GM19099 (cell line): ENCODE data around the gene RAI1.

ENCODE experiments used
- POLR2A ChIP-seq: IDR thresholded peaks from 3 replicates; pipeline ENCODE4 v1.6.1; 2011; ENCODE audit warnings: low read depth; ENCODE audit not compliant: insufficient read length; ENCODE audit errors: extremely low read depth

The RAI1 gene

GRCh38 chr17:17767887-17768418, 86.7 kb downstream of the RAI1 start:
- no peak for TF ChIP-seq POLR2A

DNA sequence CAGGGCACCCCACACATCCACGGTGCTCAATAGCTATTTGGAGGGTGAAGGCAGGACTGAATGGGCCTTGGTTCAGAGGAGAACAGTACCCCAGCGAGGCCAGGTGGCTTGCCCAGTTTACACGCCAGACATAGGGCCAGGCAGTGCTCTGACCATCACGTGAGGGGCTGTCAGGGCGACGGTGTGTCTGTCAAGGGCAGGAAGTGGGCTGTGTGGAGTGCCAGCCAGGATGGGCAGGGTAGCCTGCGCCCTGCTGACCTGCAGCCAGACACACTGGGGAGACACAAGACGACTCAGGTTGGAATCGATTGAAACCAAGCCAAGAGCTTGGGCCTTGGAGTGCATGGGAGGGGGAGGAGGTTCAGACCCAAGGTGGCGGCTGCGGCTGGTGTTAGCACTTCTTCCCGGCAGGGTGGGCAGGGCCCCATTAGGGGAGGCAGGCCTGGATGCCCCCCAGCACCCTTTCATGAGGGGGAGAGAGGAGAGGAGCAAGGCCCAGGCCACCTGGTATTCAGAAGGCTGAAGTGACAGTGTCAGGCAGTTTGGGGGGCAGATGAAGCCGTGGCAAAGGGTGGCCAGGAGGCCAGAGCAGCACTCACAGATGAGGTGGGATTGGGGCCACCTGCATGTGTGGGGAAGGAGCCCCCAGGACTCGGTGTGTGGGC, 87.3 kb downstream of the RAI1 start:
- TF ChIP-seq POLR2A, result no peak

GRCh38 chr17:17769869-17770631, 88.8 kb downstream of the RAI1 start:
- TF ChIP-seq POLR2A, result no peak

- no peak for TF ChIP-seq POLR2A
Measured at GRCh38 chr17:17770632-17771044, 89.4 kb downstream of the RAI1 start.

DNA sequence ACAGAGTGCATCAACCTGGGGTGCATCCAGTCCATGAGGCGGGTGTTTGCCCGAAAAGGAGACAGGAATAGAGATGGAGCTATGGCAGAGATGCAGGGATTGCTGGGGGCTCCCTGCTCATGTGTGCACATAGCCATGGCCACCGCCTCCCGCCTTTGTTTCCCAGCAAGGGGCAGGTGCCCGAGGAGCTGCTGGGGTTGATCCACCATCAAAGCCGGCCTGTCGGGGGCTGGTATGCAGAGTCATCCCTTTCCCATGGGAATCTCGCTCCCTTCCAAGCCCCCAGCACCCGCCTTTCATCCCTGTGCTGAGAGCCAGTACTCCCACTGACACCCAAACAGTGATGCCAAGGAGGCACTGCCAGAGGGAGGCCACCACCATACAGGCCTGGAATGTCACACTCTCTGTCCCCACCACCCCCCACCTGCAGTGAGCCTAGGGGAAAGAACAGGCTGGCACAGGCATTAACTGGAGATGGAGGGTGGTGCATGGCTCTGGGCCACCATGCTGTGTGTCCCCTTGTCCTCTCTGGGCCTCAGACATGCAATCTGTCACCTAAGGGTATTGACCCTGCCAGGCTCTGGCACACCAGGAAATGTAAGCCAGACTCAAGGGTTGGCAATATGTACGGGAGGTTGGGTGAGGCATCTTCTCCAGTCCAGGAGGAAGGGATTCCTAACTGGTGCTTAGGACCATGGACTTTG, 90.4 kb downstream of the RAI1 start:
- TF ChIP-seq POLR2A, result no peak

GRCh38 chr17:17772231-17772630, 91.0 kb downstream of the RAI1 start:
- no peak for TF ChIP-seq POLR2A

- TF ChIP-seq POLR2A, result no peak
Measured at GRCh38 chr17:17774009-17774881, 93.0 kb downstream of the RAI1 start.

GRCh38 chr17:17776889-17777288, 95.6 kb downstream of the RAI1 start:
- TF ChIP-seq POLR2A, result no peak

DNA sequence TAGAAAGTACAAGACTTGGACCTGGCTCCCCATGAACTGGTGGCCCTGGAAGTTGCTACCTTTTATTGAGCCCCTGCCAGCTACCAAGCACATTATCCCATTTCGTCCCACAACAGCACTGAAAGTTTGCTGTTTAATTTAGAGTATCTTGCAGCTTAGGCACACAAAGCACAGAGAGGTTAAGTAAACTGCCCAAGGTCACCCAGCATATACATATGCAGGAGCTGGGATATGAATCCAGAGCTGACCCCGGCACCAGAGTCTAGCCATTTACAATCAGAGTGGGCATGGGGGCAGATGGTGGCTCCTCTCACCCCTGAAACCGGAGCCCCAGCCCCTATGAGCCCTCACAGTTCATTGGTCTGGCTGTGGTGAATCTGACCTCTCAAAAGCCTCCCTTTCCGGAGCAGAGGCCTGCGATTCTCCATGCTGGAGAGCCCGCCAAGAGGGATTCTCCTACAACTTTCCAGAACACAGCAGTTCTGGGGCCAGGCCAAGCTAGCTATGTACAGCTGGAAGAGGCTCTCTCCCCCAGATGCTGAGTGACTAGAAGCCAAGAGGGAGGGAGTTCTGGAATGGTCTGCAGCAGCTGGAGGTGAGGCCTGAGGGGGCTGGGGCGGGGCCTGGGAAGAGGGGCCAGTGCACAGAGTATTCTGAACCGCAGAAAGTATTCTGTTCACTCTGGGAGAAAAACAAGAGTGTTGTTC, 97.2 kb downstream of the RAI1 start:
- TF ChIP-seq POLR2A, result no peak

- TF ChIP-seq POLR2A, result no peak
Measured at GRCh38 chr17:17779015-17779611, 97.9 kb downstream of the RAI1 start.

GRCh38 chr17:17780922-17781590, 99.8 kb downstream of the RAI1 start:
- no peak for TF ChIP-seq POLR2A

GRCh38 chr17:17781591-17782496, 100.6 kb downstream of the RAI1 start:
- no peak for TF ChIP-seq POLR2A

DNA sequence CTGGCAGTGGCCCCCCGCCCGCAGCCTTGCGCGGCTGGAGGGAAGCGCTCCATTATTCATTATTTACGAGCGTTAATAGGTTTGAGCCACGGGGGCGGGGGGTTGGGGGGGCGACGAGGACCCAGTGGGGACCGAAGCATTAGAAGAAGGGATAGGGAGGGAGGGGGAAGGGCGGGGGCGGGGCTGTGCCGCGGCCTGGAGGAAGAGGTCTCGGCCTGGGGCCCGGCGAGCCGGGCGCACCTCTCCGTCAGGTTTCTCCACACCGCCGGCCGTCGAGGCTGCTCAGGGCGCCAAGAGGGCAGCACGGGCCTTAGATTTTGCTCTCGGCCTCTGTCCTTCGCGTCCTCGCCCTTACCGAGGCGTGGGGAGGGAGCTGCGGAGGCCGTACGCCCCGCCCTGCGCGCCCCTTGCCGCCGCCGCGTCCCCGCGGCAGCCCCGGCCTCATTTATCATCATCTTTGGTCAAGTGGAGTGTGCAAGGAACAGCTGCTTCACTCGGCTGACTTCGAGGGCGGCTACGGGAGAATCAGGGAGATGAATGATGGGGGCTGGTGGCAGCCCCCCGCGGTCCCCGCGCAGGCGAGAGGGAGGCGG, 101.4 kb downstream of the RAI1 start:
- TF ChIP-seq POLR2A, result no peak
